Measurements from ENCODE around the gene HCFC1. TPM values are rescaled to one million over a fixed set of nuclear protein-coding genes. Genes with fewer than 3 reads are reported as not detected.
"Not testable (repeated sequence)": the region's sequence is repeated elsewhere in the genome, so short reads cannot be mapped to it uniquely, and the experiment has no call there.

HCFC1 gene
- total and polyA plus RNA-seq, 2 experiments from 2014 or later: 18.9 to 25.0 TPM

DNA sequence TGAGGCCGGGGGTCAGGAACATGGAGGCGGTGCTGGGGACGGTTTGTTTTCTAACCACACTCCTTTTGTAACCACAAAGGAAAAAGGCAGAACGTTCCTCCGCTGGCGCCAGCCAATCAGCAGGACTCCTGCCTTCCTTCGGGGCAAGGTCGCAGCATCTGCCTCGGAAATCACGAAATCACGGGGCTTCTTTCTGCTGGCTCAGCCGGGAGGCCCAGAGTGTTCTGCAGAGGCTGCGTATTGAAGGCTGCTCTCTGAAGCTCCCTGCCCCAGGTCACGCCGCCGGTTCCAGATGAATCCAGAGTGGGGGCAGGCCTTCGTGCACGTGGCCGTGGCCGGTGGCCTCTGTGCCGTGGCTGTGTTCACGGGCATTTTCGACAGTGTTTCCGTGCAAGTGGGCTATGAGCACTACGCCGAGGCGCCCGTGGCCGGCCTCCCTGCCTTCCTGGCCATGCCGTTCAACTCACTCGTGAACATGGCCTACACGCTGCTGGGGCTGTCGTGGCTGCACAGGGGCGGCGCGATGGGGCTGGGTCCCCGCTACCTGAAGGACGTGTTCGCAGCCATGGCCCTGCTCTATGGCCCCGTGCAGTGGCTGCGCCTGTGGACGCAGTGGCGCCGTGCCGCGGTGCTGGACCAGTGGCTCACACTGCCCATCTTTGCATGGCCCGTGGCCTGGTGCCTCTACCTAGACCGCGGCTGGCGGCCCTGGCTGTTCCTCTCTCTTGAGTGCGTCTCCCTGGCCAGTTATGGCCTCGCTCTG, 10.3 kb upstream of the HCFC1 start:
- no peak for TF ChIP-seq EZH2phosphoT487 (IDR thresholded peaks at IDR 0.05; ENCODE audit: low read depth, severe bottlenecking, unreplicated experiment)
- no peaks in the 10 kb centered on the region for H3K9me2 ChIP-seq (replicated peaks; ENCODE audit: insufficient read depth)
- no peaks in the 10 kb centered on the region for H3K79me2 ChIP-seq
- WGBS (ENCODE audit: low lambda C conversion rate, missing lambda C conversion rate): 94% methylated on average over 52 of the region's 52 CpGs
- no peaks in the 10 kb centered on the region for H3K36me3 ChIP-seq (replicated peaks; ENCODE audit: insufficient read depth, low read depth)
- no peaks in the 10 kb centered on the region for H3K4me1 ChIP-seq (ENCODE audit: insufficient read depth)
- H3K4me2 ChIP-seq: no peak overlapping the region
- H4K20me1 ChIP-seq (ENCODE audit: insufficient read depth, poor library complexity, severe bottlenecking): no peaks in the 10 kb centered on the region
- no peaks in the 10 kb centered on the region for H3K9me3 ChIP-seq (ENCODE audit: low read depth)
- H3K4me3 ChIP-seq: no peak overlapping the region
- no peaks in the 10 kb centered on the region for H3K27me3 ChIP-seq
- H3K27ac ChIP-seq: no peak overlapping the region
- no peak overlapping the region for H2AFZ ChIP-seq
- DNase-seq (ENCODE audit: low spot score): no peak

DNA sequence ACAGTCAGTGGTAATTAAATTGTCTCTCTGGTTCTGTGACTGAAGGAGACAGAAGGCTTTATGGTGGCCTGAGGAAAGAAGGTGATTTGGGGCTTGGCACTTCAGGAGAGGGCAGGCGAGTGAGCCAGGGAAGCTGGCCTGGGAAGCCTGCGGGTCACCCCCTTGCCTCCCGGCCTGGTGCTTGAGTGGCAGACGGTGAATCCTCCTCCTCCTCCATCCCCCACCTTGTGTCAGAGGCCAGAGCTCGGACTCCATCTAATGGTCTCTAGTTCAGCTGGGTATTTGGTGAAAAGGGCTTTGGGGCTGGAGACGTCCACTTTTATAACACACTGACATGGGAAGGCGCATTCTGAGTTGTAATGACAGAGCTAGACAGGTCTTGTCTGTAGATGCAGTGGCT, 9.6 kb upstream of the HCFC1 start:
- H3K4me3 ChIP-seq: no peak overlapping the region
- 82% methylated on average over 7 of the region's 7 CpGs for WGBS (ENCODE audit: low lambda C conversion rate, missing lambda C conversion rate)

DNA sequence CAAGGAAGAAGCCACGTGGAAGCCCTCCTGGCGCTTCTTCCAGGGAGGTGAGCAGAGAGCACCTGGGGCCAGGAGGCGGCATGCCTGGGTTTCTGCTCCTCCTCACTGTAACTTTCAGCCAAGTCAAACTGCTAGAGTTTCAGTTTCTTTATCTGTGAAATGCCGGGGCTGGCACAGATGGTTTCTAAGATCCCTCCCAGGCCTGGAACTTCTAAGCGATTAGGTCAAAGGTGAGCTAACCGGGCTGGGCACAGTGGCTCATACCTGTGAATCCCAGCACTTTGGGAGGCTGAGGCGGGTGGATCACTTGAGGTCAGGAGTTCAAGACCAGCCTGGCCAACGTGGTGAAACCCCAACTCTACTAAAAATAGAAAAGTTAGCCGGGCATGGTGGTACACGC, 8.8 kb upstream of the HCFC1 start:
- WGBS (ENCODE audit: low lambda C conversion rate, missing lambda C conversion rate): 82% methylated on average over 8 of the region's 10 CpGs
- not testable (repeated sequence) for DNase-seq (ENCODE audit: low spot score); H3K4me3 ChIP-seq; H3K79me2 ChIP-seq; H2AFZ ChIP-seq; H4K20me1 ChIP-seq (ENCODE audit: insufficient read depth, poor library complexity, severe bottlenecking); H3K9me3 ChIP-seq (ENCODE audit: low read depth); H3K36me3 ChIP-seq (replicated peaks; ENCODE audit: insufficient read depth, low read depth); H3K27me3 ChIP-seq; H3K4me2 ChIP-seq; H3K9me2 ChIP-seq (replicated peaks; ENCODE audit: insufficient read depth); H3K27ac ChIP-seq; H3K4me1 ChIP-seq (ENCODE audit: insufficient read depth)

More for the DNA sequence above, 9.6 kb upstream of the HCFC1 start:
- no peak for DNase-seq (ENCODE audit: low spot score)
- TF ChIP-seq EZH2phosphoT487 (IDR thresholded peaks at IDR 0.05; ENCODE audit: low read depth, severe bottlenecking, unreplicated experiment) (no peak), EZH2 (IDR thresholded peaks at IDR 0.05; ENCODE audit: borderline replicate concordance) (no peak)
- TF ChIP-seq, protein P1, sequence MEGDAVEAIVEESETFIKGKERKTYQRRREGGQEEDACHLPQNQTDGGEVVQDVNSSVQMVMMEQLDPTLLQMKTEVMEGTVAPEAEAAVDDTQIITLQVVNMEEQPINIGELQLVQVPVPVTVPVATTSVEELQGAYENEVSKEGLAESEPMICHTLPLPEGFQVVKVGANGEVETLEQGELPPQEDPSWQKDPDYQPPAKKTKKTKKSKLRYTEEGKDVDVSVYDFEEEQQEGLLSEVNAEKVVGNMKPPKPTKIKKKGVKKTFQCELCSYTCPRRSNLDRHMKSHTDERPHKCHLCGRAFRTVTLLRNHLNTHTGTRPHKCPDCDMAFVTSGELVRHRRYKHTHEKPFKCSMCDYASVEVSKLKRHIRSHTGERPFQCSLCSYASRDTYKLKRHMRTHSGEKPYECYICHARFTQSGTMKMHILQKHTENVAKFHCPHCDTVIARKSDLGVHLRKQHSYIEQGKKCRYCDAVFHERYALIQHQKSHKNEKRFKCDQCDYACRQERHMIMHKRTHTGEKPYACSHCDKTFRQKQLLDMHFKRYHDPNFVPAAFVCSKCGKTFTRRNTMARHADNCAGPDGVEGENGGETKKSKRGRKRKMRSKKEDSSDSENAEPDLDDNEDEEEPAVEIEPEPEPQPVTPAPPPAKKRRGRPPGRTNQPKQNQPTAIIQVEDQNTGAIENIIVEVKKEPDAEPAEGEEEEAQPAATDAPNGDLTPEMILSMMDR (IDR thresholded peaks at IDR 0.05; ENCODE audit: poor library complexity): no peak
- Histone ChIP-seq H3K79me2 (peaks cover 3% of the 10 kb centered on the region), H3K4me1 (ENCODE audit: insufficient read depth) (no peaks in the 10 kb centered on the region), H3K9me2 (replicated peaks; ENCODE audit: insufficient read depth) (no peaks in the 10 kb centered on the region), H4K20me1 (ENCODE audit: insufficient read depth, poor library complexity, severe bottlenecking) (no peaks in the 10 kb centered on the region), H3K36me3 (replicated peaks; ENCODE audit: insufficient read depth, low read depth) (no peaks in the 10 kb centered on the region), H3K9me3 (ENCODE audit: low read depth) (no peaks in the 10 kb centered on the region), H3K4me2 (no peak overlapping the region), H2AFZ (no peak overlapping the region), H3K27ac (no peak overlapping the region), H3K27me3 (no peaks in the 10 kb centered on the region)

DNA sequence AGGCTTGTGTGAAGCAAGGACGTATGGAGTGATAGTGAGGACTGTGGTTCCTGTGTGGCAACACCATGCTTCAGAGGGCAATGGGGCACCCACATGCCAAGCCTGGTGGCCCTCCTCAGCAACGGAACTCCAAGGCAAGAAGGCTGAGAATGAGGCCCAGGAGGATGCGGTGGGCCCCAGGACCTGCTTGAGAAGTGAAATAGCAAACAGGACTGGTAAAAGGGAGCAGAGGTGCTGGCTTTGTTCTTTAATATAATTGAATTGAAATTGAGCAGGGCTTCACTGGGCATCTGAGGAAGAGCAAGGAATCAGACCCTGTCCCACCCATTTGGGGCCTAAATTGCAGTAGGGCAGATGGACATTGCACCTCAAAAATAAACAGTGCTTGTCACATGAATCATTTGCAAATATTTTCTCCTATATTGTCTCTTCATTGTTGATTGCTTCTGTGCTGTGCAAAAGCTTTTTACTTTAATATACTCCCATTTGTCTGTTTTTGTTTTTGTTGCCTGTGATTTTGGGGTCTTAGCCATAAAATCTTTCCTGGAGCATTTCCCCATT, 3.2 kb upstream of the HCFC1 start:
- Histone ChIP-seq H3K36me3 (replicated peaks; ENCODE audit: insufficient read depth, low read depth) (no peaks in the 10 kb centered on the region), H3K4me1 (ENCODE audit: insufficient read depth) (peaks cover 13% of the 10 kb centered on the region), H3K27me3 (no peaks in the 10 kb centered on the region), H3K4me2 (peak overlapping the region; percentile 75), H3K4me3 (no peak overlapping the region), H2AFZ (no peak overlapping the region), H3K27ac (peak overlapping the region; percentile 100), H3K79me2 (peaks cover 30% of the 10 kb centered on the region), H3K9me2 (replicated peaks; ENCODE audit: insufficient read depth) (no peaks in the 10 kb centered on the region), H4K20me1 (ENCODE audit: insufficient read depth, poor library complexity, severe bottlenecking) (peaks cover 3% of the 10 kb centered on the region), H3K9me3 (ENCODE audit: low read depth) (no peaks in the 10 kb centered on the region)
- no peak for DNase-seq (ENCODE audit: low spot score)
- no peak for TF ChIP-seq EZH2 (IDR thresholded peaks at IDR 0.05; ENCODE audit: borderline replicate concordance)
- no peak for TF ChIP-seq EZH2phosphoT487 (IDR thresholded peaks at IDR 0.05; ENCODE audit: low read depth, severe bottlenecking, unreplicated experiment)
- TF ChIP-seq, protein P1 (IDR thresholded peaks at IDR 0.05; ENCODE audit: poor library complexity): no peak
- 85% methylated on average over 3 of the region's 3 CpGs for WGBS (ENCODE audit: low lambda C conversion rate, missing lambda C conversion rate)

Data from hepatocyte (in vitro differentiated cells).